HEK293 (cell line): ENCODE measurements around the gene TPD52L2.

ENCODE experiments used
- AEBP2 ChIP-seq: fragments of 450-650 bp; formaldehyde crosslinking; IDR thresholded peaks from 2 replicates; pipeline ENCODE4 v1.5.1; 2016; ENCODE audit warnings: missing biosample characterization, missing genetic modification characterization, borderline replicate concordance
- ELK4 ChIP-seq: IDR thresholded peaks from 2 replicates; pipeline ENCODE4 v1.6.1; 2011; ENCODE audit warnings: mild to moderate bottlenecking, low read depth, low read length, borderline replicate concordance
- GLI2 ChIP-seq: fragments of 450-650 bp; formaldehyde crosslinking; IDR thresholded peaks from 2 replicates; pipeline ENCODE4; 2017; ENCODE audit warnings: missing biosample characterization, missing genetic modification characterization, low read depth, borderline replicate concordance
- HOXC10 ChIP-seq: sonication (generic); formaldehyde crosslinking; IDR thresholded peaks from 2 replicates; pipeline ENCODE4 v1.8.1; 2023; ENCODE audit warnings: mild to moderate bottlenecking, missing genetic modification reagents
- PRDM4 ChIP-seq: fragments of 450-650 bp; formaldehyde crosslinking; IDR thresholded peaks from 2 replicates; pipeline ENCODE4 v1.5.1; 2017; ENCODE audit warnings: missing biosample characterization, missing genetic modification characterization
- SCRT1 ChIP-seq: fragments of 450-650 bp; formaldehyde crosslinking; IDR thresholded peaks from 2 replicates; pipeline ENCODE4 v1.5.1; 2016; ENCODE audit warnings: missing biosample characterization, missing genetic modification characterization, borderline replicate concordance
- SCRT2 ChIP-seq: fragments of 450-650 bp; formaldehyde crosslinking; IDR thresholded peaks from 2 replicates; pipeline ENCODE4 v1.5.1; 2016; ENCODE audit warnings: missing biosample characterization, missing genetic modification characterization
- SP3 ChIP-seq: fragments of 450-650 bp; formaldehyde crosslinking; IDR thresholded peaks from 2 replicates; pipeline ENCODE4 v1.5.1; 2016; ENCODE audit warnings: missing biosample characterization, missing genetic modification characterization
- YY1 ChIP-seq: fragments of 450-650 bp; formaldehyde crosslinking; IDR thresholded peaks from 2 replicates; pipeline ENCODE4 v1.5.1; 2018; ENCODE audit warnings: missing biosample characterization, missing genetic modification characterization
- ZBTB10 ChIP-seq: fragments of 450-650 bp; formaldehyde crosslinking; IDR thresholded peaks from 2 replicates; pipeline ENCODE4 v1.5.1; 2016; ENCODE audit warnings: missing biosample characterization, missing genetic modification characterization
- ZBTB7A ChIP-seq: fragments of 450-650 bp; formaldehyde crosslinking; IDR thresholded peaks from 2 replicates; pipeline ENCODE4 v1.5.1; 2016; ENCODE audit warnings: low read depth, missing biosample characterization, missing genetic modification characterization
- ZEB2 ChIP-seq: fragments of 450-650 bp; formaldehyde crosslinking; IDR thresholded peaks from 2 replicates; pipeline ENCODE4 v1.5.1; 2016; ENCODE audit warnings: missing biosample characterization, missing genetic modification characterization
- ZFP37 ChIP-seq: fragments of 450-650 bp; formaldehyde crosslinking; IDR thresholded peaks from 2 replicates; pipeline ENCODE4 v1.5.1; 2016; ENCODE audit warnings: missing biosample characterization, missing genetic modification characterization
- ZNF223 ChIP-seq: fragments of 450-650 bp; formaldehyde crosslinking; IDR thresholded peaks from 2 replicates; pipeline ENCODE4 v1.5.1; 2016; ENCODE audit warnings: missing biosample characterization, missing genetic modification characterization
- ZNF248 ChIP-seq: fragments of 450-650 bp; formaldehyde crosslinking; IDR thresholded peaks from 2 replicates; pipeline ENCODE4 v1.5.1; 2017; ENCODE audit warnings: missing biosample characterization, missing genetic modification characterization
- ZNF335 ChIP-seq: fragments of 450-650 bp; formaldehyde crosslinking; conservative IDR thresholded peaks from 2 replicates; pipeline ENCODE4 v1.5.1; 2016; ENCODE audit warnings: missing biosample characterization, missing genetic modification characterization
- ZNF391 ChIP-seq: fragments of 450-650 bp; formaldehyde crosslinking; IDR thresholded peaks from 2 replicates; pipeline ENCODE4 v1.5.1; 2016; ENCODE audit warnings: low read depth, missing biosample characterization, missing genetic modification characterization, borderline replicate concordance
- ZNF398 ChIP-seq: fragments of 450-650 bp; formaldehyde crosslinking; IDR thresholded peaks from 2 replicates; pipeline ENCODE4 v1.5.1; 2017; ENCODE audit warnings: missing biosample characterization, missing genetic modification characterization
- ZNF433 ChIP-seq: fragments of 450-650 bp; formaldehyde crosslinking; IDR thresholded peaks from 2 replicates; pipeline ENCODE4 v1.5.1; 2016; ENCODE audit warnings: missing biosample characterization, missing genetic modification characterization, low read depth
- ZNF544 ChIP-seq: fragments of 450-650 bp; formaldehyde crosslinking; IDR thresholded peaks from 2 replicates; pipeline ENCODE4 v1.5.0; 2017; ENCODE audit warnings: missing biosample characterization, missing genetic modification characterization
- ZNF555 ChIP-seq: fragments of 450-650 bp; formaldehyde crosslinking; conservative IDR thresholded peaks from 2 replicates; pipeline ENCODE4 v1.5.1; 2017; ENCODE audit warnings: missing biosample characterization, mild to moderate bottlenecking, missing genetic modification characterization, inconsistent platforms
- ZNF558 ChIP-seq: fragments of 450-650 bp; formaldehyde crosslinking; IDR thresholded peaks from 2 replicates; pipeline ENCODE4 v1.5.1; 2016; ENCODE audit warnings: missing biosample characterization, missing genetic modification characterization
- ZNF560 ChIP-seq: fragments of 450-650 bp; formaldehyde crosslinking; IDR thresholded peaks from 2 replicates; pipeline ENCODE4 v1.5.1; 2017; ENCODE audit warnings: missing biosample characterization, missing genetic modification characterization, borderline replicate concordance
- ZNF596 ChIP-seq: fragments of 450-650 bp; IDR thresholded peaks from 2 replicates; pipeline ENCODE4 v1.5.0; 2018; ENCODE audit warnings: missing biosample characterization, mild to moderate bottlenecking, missing genetic modification characterization, moderate library complexity
- ZNF600 ChIP-seq: fragments of 450-650 bp; formaldehyde crosslinking; IDR thresholded peaks from 2 replicates; pipeline ENCODE4 v1.5.1; 2016; ENCODE audit warnings: missing biosample characterization, missing genetic modification characterization
- ZNF692 ChIP-seq: fragments of 450-650 bp; formaldehyde crosslinking; IDR thresholded peaks from 2 replicates; pipeline ENCODE4 v1.5.1; 2016; ENCODE audit warnings: missing biosample characterization, missing genetic modification characterization
- ZNF768 ChIP-seq: fragments of 450-650 bp; formaldehyde crosslinking; IDR thresholded peaks from 2 replicates; pipeline ENCODE4 v1.5.1; 2018; ENCODE audit warnings: missing biosample characterization, mild to moderate bottlenecking, missing genetic modification characterization
- ZSCAN30 ChIP-seq: fragments of 450-650 bp; IDR thresholded peaks from 2 replicates; pipeline ENCODE4 v1.5.1; 2018; ENCODE audit warnings: missing biosample characterization, mild to moderate bottlenecking, missing genetic modification characterization, moderate library complexity
- ZXDB ChIP-seq: fragments of 450-650 bp; formaldehyde crosslinking; IDR thresholded peaks from 2 replicates; pipeline ENCODE4 v1.5.1; 2016; ENCODE audit warnings: missing biosample characterization, missing genetic modification characterization

The TPD52L2 gene

DNA sequence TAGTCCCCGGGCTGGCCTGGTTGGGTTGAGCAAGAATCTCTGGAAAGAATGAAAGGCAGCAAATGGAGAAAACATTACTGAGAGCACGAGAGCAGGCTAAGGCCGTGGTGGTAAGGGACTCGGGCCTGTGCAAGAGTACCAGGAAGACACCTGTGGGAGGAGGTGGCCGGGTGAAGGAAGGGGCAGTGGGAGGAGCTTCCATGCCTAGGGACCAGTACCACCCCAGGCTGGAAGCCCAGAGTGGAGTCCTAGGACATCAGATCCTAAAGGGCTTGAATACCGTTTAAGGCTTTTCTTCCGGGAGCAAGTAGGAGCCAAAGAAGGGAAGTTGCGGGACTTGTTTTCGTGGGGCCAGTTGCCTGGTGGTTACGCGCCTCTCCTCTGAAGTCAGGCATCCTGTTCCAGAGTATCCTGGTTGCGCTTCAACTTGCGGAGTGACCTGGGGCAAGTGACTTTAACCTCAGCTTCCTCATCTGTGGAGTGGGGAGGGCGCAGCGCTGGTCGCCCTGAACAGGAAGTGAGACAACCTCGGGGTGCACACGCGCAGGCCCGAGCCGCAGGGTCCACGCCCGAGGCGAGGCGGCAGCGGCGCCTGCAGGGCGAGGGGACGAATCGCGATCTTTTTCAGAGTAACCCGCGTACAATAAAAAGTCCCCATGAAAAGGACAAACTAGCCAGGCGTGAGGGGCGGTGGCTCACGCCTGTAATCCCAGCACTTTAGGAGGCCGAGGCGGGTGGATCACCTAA, 1.1 kb upstream of the TPD52L2 start (continued):
- no peak for TF ChIP-seq ZNF248 (tag by site-specific recombination)
- TF ChIP-seq HOXC10 (CRISPR knock-in tag), result no peak
- no peak for TF ChIP-seq AEBP2
- TF ChIP-seq GLI2 (tag by site-specific recombination), result no peak
- peak; percentile 5; the same call in 1 of the 2 replicates for TF ChIP-seq ZXDB
- 0 out of 2 replicates have a peak, but pooled peaks have one; percentile 43 for TF ChIP-seq PRDM4 (tag by site-specific recombination)
- TF ChIP-seq ZNF596, result no peak
- no peak for TF ChIP-seq ZNF558 (tag by site-specific recombination)
- TF ChIP-seq SCRT1, result peak; percentile 77; the same call in 1 of the 2 replicates
- TF ChIP-seq ZNF560 (tag by site-specific recombination), result no peak
- no peak for TF ChIP-seq YY1 (tag by site-specific recombination)
- TF ChIP-seq ZFP37, result no peak
- TF ChIP-seq ZNF692, result peak; percentile 34; the same call in 1 of the 2 replicates
- 0 out of 2 replicates have a peak, but pooled peaks have one; percentile 13 for TF ChIP-seq ZEB2 (tag by site-specific recombination)
- TF ChIP-seq ZBTB10 (tag by site-specific recombination), result peak; percentile 87
- no peak for TF ChIP-seq ZNF433 (tag by site-specific recombination)
- no peak for TF ChIP-seq ZNF555 (tag by site-specific recombination)
- 0 out of 2 replicates have a peak, but pooled peaks have one; percentile 17 for TF ChIP-seq ZNF600 (tag by site-specific recombination)
- no peak for TF ChIP-seq ZBTB7A (tag by site-specific recombination)
- TF ChIP-seq SP3 (tag by site-specific recombination), result peak; percentile 31
- TF ChIP-seq ZSCAN30 (tag by site-specific recombination), result peak; percentile 24; the same call in 1 of the 2 replicates
- TF ChIP-seq SCRT2 (tag by site-specific recombination), result peak; percentile 93
- TF ChIP-seq ELK4, result no peak
- no peak for TF ChIP-seq ZNF544 (tag by site-specific recombination)
- peak; percentile 7; the same call in 1 of the 2 replicates for TF ChIP-seq ZNF398 (tag by site-specific recombination)
- TF ChIP-seq ZNF223 (tag by site-specific recombination), result no peak
- TF ChIP-seq ZNF391 (tag by site-specific recombination), result no peak
- no peak; the same call in 1 of the 2 replicates for TF ChIP-seq ZNF768 (tag by site-specific recombination)
- peak; percentile 98 for TF ChIP-seq ZNF335
